Activated CD4-positive, CD25-positive, alpha-beta regulatory T cell treated with anti-CD3 and anti-CD28 coated beads, Interleukin-2, amount 50 U/mL, for 72 hours (primary cell): Measurements from ENCODE around the gene LRRFIP1.

Source experiments
- DNase-seq: peaks from one replicate; pipeline ENCODE4 v3.0.0; 2021

The LRRFIP1 gene

GRCh38 chr2:237623428-237624403 is 3.7 kb upstream of the LRRFIP1 start:
- DNase-seq, result no peak

DNA sequence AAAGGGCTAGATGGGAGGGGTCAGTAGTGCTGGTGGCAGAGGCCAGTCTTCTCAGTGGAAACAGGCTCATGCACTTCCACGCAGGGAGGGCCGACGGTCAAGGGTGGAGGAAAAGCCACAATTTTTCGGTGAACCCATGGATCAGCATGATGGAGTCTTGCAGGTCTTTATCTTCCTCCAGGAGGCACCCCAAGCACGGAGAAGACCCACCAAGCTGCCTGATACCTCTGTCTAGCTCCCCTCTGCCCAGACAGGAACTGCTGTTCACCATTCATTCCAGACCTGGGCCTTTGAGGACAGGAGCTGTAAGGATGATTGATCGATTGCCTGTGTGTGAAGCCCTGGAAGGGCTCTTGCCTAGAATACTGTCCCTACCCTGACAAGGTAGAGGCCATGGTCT is 2.8 kb upstream of the LRRFIP1 start:
- no peak for DNase-seq

DNA sequence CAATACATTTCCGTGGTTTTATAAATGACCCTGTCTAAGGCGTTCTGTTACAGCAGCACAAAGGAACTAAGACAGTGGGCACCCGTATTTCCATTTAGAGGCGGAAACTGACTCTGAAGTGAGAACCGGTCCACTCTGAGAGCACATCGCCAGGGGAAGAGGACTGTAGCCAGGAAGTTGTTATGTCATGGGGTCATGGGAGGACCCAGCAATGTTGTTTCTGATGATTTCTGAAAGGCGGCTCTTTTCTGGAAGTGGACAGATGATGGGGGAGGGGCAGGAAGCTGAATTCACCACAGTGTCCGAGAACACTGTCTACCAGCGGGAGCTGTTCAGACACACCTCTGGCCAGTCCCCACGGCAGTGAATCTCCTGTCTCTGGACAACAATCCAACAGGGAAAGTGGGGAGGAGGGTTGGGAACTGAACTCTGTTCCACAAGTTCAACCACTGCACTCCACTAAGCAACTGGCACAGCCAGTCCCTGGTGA is 2.1 kb upstream of the LRRFIP1 start:
- no peak for DNase-seq

DNA sequence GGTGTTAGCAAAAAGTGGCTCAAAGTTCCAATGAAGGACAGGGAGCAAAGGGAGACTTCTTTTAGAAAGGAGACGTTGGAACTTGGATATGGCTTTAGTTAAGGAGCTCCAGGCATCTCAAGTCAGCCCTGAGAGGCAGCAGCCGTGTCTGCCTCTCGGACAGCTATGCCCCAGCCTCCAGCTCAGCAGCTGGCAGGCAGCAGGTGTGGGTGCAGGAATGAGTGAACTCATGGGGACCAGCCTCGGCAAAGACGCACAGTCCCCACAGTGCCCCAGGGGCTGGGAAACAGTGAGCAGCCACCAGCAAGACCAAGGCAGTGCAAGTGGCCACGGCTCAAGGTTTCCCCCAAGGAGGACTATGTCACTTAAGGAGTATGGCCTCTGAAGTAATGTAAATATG is 1.6 kb upstream of the LRRFIP1 start:
- DNase-seq, result no peak

DNA sequence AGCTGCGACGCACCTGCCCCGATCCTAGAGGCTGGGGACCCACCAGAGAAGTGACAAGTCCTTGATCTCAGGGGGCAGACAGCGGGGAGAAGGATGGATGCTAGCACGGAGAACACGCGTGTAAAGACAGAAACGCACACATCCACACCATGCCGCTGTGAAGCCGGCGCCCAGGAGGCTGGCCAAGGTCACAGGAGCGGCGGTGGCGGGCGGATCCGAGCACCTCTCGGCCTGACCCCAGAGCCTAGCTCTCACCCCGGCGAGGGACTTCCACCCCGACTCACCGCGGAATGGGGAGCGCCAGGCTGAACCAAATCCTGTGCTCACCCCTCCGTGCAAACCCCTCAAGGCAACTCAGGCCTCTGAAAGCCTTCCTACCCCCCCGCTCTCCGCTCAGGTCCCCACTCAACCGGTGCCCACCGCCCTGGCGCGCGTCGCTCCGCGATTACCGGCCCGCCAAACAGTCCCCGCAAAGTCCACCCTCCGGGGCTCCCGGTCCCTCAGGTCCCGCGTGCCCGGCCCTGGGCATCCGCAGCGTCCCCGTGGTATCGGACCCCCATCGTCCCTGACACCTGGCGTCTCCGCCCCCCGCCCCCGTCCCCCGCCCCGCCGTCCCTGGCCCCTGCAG is 460 bp upstream of the LRRFIP1 start:
- DNase-seq, result no peak

DNA sequence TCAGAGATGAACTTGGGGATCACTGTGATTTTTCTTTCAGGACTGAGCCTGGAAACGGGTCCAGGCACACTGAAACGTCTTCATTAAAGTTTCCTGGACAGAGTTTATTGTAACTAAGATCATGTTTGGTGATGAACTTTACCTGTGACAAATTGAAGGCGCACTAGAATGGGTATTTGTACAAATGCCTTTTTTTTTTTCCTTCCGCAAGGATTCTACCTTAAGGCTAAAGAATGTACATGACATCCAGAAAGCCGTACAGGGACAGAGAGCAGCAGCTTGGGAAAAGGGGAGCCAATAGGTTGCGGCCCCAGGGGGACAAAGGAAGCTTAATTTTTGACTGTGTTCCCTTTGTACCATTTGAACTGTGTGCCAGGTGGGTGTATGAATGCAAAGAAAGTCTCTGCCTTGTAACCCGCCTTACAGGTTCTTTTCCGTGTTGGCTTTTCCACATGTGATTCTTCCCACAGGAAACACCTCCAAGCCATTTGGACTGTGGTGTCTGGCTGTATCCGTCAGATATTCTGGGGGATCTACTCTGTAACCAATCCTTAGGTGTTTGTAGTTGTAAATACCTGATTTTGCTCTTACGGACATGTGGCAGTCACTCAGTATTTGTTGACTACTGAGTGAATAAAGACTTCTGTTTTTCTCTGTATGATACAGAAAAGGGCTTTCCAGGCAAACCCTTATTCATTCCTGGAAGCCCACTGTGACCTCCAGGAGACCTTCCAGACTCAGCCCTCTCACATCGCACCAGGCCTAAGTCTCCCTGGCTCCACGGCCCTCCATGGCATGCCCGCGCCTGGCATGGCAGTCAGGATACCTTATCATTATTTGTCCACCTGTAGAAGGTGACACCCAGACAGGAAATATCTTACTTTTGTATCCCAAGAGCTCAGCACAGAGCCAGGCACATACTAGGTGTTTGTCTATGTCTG is 1.1 kb downstream of the LRRFIP1 start:
- DNase-seq, result no peak

DNA sequence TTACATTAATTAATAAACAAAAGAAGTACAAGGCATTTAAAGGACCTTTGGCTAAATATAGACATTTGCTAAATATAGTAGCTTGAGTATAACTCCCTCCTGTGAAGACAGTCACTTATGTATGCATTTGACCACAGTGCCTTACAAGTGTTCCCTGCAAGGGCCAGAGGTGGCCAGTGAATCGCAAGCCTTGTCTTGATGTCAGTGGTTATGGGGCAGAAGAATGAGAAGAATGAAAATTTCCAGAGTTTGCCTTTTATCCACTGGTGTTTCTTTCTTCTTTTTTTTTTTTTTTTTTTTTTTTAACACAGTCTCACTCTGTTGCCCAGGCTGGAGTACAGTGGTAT is 1.8 kb downstream of the LRRFIP1 start:
- DNase-seq, result no peak

GRCh38 chr2:237629739-237630138 is 2.4 kb downstream of the LRRFIP1 start:
- DNase-seq, result no peak

GRCh38 chr2:237630216-237631000 is 3.0 kb downstream of the LRRFIP1 start:
- no peak for DNase-seq

GRCh38 chr2:237631007-237631785 is 3.8 kb downstream of the LRRFIP1 start:
- DNase-seq, result no peak

- no peak for DNase-seq
These were observed 4.6 kb downstream of the LRRFIP1 start for GRCh38 chr2:237631801-237632585.

GRCh38 chr2:237633061-237633561 is 5.7 kb downstream of the LRRFIP1 start:
- DNase-seq, result no peak

DNA sequence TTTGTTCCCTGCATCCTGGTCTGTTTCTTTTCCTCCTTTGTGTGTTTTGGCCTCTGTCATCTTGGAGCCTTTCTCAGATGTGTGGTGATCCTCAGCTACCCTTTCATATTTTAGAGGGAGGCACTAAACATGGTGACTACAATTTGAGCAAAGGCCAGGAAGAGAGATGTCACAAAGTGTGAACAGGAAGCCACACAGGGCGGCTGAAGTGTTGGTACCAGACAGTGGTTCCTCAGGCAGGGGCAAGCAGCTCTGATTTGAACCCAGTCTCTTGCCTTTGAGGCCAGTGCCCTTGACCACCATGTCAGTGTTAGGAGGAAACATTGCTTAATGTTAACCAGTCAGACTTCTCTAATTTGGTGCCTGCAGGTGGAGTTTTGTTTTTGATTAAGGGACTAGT is 9.2 kb downstream of the LRRFIP1 start:
- DNase-seq, result no peak

DNA sequence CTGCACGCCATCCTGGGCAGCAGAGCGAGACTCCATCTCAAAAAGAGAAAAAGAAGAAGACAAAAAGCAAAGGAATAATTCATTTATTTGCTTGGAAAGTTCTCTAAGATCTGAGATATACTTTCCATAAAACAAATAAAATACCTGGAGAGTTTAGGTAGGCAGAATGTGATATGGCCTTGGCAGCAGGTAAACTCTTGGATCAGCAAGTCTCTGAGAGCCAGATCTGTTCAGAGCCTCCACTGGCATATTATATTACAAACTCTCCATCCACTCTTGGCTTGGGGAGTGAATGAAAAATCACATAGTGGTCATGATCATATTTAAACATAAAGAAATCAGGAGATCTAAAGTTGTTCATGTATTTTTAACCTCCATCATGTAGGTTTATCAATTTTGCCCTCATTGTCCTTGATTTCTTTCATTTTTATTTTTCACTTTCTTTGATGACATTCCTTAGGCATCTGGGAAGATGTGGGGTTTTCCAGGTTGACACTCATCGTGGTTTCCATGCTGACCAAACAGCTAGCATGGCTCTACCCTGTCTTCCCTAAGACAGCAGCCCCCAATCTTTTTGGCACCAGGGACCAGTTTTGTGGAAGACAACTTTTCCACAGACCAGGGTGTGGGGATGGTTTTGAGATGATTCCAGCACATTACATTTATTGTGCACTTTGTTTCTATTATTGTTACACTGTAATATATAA is 10.2 kb downstream of the LRRFIP1 start:
- DNase-seq, result no peak

DNA sequence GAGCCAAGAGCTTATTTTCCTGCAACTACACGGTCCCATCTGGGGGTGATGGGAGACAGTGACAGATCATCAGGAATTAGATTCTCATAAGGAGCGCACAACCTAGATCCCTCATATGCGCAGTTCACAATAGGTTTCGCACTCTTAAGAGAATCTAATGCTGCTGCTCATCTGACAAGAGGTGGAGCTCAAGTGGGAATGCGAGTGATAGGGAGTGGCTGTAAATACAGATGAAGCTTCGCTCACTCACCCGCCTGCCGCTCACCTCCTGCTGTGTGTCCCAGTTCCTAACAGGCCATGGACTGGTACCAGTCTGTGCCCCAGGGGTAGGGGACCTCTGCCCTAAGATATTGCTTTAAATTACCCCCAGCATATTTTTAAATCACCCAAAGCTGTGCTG is 10.8 kb downstream of the LRRFIP1 start:
- DNase-seq, result no peak

DNA sequence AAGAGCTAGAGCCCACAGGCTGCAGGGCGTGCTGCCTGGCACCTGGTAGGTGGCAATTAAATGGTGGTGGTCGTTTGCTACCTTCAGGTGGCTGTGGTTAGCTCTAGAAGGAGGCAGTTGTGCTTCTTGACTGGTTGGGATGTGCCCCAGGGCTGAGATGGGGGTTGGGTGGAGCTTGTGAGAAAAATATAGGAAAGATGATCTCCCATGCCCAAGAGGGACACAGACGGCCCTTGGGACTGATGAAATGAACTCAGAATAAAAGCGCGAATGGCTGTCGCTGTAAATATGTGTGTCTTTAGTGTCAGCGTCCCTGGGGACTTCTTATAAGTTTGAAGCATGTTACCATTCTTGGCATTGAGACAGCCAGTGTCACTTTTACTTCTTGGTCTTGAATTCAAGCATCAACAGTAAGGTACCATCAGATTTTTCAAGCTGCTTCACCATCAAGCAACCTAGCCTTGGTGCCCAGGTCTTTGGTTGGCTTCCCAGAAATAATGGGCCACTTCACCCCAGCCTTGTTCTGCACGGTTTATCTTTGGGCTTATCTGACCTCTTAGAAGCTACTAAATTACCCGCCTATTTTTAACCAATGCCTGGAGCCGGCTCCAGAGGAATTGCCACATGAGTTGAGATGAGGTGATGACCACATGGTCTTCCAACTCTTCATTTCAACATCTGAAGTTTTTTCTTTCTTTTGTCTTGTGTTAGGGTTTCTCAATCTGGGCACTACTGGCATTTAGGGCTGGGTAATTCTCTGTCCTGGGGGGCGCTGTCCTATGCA is 11.9 kb downstream of the LRRFIP1 start:
- DNase-seq, result no peak

DNA sequence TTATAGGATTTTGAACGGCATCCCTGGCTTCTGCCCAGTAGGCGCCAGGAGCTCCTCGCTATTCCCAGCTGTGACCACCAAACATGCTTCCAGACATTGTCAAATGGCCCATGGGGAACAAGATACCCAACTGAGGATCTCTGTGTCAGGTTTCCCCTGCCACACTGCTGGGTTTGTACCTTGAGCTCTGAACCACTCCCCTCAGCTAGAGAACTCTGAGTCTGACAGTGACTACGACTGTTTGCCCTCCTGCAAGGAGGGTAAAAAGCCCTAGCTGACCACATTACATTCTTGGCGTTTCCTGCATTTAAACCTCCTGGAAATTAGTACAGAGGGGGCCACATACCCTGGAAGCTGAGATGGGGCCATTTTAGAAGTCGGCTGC is 12.4 kb downstream of the LRRFIP1 start:
- no peak for DNase-seq

DNA sequence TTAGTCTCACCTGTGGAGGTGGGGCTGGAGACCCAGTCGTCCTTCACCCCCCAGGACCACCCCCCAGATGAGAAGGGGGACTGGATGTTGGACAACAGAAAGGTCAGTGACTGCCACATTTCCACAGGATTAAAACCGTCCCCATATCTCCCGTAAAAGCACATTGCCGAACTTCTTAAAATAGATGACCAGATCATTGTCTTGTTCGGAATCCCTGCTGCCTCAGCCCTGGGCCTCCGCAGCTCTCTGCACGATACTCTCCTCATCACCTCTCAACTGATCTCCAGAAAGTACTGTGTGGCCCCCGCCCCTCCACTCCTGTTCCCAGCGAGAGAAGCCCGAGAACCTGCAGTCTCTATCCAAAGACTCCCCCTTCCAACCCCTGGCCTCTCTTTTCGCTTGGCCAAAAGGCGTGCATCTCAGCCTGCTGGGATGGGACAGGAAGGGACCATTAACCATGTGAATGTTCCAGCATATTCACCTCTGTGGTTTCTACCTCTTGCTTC is 13.2 kb downstream of the LRRFIP1 start:
- DNase-seq, result no peak
